BJ (cell line): ENCODE measurements around the gene TRPC5OS. TPM values are rescaled to one million over a fixed set of nuclear protein-coding genes. Genes with fewer than 3 reads are reported as not detected.

Experiments used
- CTCF ChIA-PET: fragments of 350-600 bp; formaldehyde crosslinking; extraction: SDS; loops from one replicate; lab custom pipeline; 2021; ENCODE audit warnings: antibody characterized with exemption, inconsistent platforms; lab: Yijun Ruan, JAX
- POLR2A ChIA-PET: fragments of 300-600 bp; sonication (Branson Sonifier 250); formaldehyde crosslinking; extraction: SDS; loops from one replicate; lab custom pipeline; 2021; ENCODE audit warnings: antibody characterized with exemption; lab: Charles Lee
- DNase-seq: peaks from one replicate; pipeline ENCODE4 v3.0.0-alpha.2; 2011; ENCODE audit warnings: low read depth
- H3K27me3 ChIP-seq: 2 replicates; pipeline ENCODE4 v1.6.0; 2011; ENCODE audit warnings: low read length; ENCODE audit not compliant: control insufficient read depth, insufficient read depth
- H3K36me3 ChIP-seq: 2 replicates; pipeline ENCODE4 v1.5.1; 2011; ENCODE audit warnings: low read length; ENCODE audit not compliant: control insufficient read depth, insufficient read depth
- H3K4me3 ChIP-seq: 2 replicates; pipeline ENCODE4 v1.5.1; 2011; ENCODE audit warnings: low read depth, mild to moderate bottlenecking, control low read depth, low read length
- polyA plus RNA-seq: library from polyadenylated mRNA; depleted of rRNA; stranded (reverse); fragments of >200 nt; gene quantifications from 2 replicates; pipeline ENCODE4 v1.2.3, GENCODE V29; 2011
- TF ChIP-seq, protein P1 (sequence below): IDR thresholded peaks from 2 replicates; pipeline ENCODE4 v1.5.1; 2011; ENCODE audit warnings: low read depth, mild to moderate bottlenecking, control low read depth, inconsistent platforms, low read length, moderate library complexity; ENCODE audit not compliant: insufficient read depth

Gene TRPC5OS
- polyA plus RNA-seq, 1 experiment, result not detected

DNA sequence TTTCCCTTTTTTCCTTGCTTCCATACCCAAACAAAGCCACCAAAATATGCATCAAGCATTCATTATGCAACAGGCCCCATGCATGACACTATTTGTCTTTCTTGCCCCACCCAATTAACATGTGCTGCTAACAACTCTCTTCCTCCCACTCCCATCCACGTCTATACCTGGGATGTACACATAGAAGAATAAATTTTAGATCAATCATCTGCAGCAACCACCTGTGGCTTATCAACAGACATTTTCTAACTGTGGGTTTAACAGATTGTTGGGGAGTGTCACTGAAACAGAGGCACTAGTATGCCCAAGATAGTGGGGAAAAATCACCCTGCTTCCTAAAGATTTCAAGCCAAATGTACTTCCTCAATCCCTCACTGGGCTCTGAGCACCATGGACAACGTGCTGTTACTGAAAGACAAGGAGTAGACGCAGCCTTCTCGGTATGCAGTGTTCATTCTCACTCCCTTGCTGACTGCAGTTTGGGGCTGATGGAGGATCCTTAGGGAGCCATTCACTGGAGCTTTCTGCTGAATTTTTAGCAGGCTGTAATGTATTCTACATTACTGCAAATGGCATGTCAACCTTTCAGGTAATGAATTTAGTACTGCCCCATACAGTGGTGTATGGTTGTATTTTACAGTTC is 28.4 kb upstream of the TRPC5OS start:
- CTCF ChIA-PET, result no interaction called here
- POLR2A ChIA-PET, result no interaction called here
- H3K27me3 ChIP-seq, result no peaks in the 10 kb centered on the region
- no peak overlapping the region for H3K4me3 ChIP-seq
- TF ChIP-seq, protein P1, sequence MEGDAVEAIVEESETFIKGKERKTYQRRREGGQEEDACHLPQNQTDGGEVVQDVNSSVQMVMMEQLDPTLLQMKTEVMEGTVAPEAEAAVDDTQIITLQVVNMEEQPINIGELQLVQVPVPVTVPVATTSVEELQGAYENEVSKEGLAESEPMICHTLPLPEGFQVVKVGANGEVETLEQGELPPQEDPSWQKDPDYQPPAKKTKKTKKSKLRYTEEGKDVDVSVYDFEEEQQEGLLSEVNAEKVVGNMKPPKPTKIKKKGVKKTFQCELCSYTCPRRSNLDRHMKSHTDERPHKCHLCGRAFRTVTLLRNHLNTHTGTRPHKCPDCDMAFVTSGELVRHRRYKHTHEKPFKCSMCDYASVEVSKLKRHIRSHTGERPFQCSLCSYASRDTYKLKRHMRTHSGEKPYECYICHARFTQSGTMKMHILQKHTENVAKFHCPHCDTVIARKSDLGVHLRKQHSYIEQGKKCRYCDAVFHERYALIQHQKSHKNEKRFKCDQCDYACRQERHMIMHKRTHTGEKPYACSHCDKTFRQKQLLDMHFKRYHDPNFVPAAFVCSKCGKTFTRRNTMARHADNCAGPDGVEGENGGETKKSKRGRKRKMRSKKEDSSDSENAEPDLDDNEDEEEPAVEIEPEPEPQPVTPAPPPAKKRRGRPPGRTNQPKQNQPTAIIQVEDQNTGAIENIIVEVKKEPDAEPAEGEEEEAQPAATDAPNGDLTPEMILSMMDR, result no peak
- H3K36me3 ChIP-seq, result no peaks in the 10 kb centered on the region
- DNase-seq, result no peak

DNA sequence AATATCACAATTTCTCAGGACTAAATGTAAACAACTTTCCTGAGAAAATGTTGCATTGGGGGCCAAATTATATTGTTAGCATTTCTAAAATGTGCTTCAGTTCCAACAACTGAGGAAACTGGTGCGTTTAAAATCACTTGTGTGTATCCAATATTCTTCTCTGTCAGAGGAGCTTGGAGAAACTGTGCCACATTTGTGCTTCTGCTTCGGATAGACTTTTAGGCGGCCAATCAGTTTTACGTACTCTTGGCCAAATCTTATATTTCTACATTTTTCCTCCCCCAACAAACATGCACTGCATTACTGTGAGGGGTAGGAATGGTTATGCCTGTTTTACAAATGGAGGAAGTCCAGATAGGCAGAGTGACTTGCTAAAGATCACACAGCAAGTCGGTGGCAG is 27.4 kb upstream of the TRPC5OS start:
- TF ChIP-seq, protein P1, result no peak
- H3K4me3 ChIP-seq, result no peak overlapping the region
- H3K27me3 ChIP-seq, result no peaks in the 10 kb centered on the region
- POLR2A ChIA-PET, result no interaction called here
- CTCF ChIA-PET, result interaction anchor here (1.3 kb wide), 1 partner anchor 13 kb away, joined by 3 read pairs; no protein-coding TSS in a partner anchor
- DNase-seq, result no peak
- no peaks in the 10 kb centered on the region for H3K36me3 ChIP-seq

DNA sequence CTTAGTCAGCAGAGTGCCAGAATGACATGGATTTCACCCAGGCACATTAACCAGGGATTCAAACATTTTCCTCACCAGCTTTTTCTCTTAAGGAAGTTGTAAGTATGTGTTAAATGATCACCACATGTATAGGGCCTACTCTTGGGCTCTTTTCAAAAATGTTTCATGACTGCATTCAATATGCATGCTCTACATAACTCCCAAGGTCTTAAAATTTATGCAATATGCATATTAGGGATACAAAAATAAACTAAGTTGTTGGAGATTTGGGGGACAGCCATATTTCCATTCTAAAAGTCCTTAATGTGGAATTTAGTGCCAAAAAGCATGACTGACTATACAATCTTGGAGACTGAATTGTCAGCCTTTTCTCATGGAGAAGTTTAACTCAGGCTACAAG is 25.0 kb upstream of the TRPC5OS start:
- no peak for DNase-seq
- Histone ChIP-seq H3K4me3 (no peak overlapping the region), H3K36me3 (no peaks in the 10 kb centered on the region), H3K27me3 (no peaks in the 10 kb centered on the region)
- POLR2A ChIA-PET, result no interaction called here
- TF ChIP-seq, protein P1, result no peak
- CTCF ChIA-PET, result no interaction called here

DNA sequence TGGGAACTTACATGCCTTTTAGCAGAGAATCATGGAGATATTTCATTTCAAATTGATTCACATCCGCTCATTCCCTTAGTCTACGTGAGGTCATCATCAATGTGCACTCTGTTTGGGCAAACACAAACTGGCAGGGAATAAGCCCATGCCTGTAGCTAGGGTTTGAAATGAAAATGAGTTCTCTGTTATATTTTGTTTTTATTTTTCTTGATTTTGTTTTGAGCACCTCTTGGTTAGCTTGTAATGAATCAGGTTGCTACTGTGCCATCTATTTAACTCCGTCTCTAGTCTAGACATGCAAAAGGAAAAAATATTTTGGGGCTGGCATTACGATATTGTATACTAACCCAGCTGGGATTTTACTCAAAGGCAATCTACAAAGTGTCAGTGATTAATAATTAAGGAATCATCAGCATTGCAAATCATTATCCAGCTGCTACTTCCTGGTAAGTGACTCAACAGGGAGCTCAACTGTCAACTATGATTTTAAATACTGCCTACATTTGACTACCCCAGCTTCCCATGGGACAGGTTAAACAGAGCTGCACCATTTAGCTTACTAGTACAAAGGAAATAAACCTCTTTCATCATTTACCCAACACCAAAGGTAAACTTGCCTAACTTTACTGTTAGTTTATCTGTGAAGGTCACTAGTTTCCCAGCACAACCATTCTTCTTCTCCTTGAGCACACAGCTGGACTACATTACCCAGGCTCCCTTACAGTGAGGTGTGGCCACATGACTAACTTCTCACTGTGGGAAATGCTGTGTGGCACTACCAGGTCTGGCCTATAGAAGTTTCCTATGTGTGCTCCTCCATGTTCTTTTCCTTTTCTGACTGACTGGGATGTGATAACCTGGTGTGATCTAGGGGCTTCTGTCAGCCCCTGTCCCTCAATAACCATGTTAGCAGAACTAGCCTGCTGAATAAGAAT is 21.2 kb upstream of the TRPC5OS start:
- Histone ChIP-seq H3K36me3 (no peaks in the 10 kb centered on the region), H3K4me3 (no peak overlapping the region), H3K27me3 (no peaks in the 10 kb centered on the region)
- POLR2A ChIA-PET, result no interaction called here
- TF ChIP-seq, protein P1, result no peak
- CTCF ChIA-PET, result no interaction called here
- DNase-seq, result no peak

DNA sequence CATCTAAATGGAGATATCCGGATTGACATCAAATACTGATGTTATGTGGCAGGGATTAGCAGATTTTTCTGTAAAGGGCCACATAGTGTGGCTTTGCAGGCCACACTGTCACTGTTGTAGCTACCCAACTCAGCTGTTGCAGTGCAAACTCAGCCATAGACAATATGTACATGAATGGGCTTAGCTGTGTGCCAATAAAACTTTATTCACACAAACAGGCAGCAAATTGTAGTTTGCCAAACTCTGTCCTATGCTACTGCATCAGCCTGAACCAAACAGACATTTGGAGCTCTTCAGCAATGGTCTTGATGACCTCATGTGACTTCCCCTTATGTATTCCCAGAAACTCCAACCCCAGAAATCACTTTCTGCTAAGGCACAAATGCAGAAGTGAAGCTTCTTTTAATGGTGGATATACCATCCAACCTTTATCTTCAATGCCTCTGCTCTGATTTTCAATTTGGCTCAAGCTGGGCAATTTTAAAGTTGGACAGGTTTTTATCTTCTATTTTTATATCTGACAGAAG is 18.4 kb upstream of the TRPC5OS start:
- TF ChIP-seq, protein P1, result no peak
- POLR2A ChIA-PET, result no interaction called here
- DNase-seq, result no peak
- CTCF ChIA-PET, result no interaction called here
- Histone ChIP-seq H3K27me3 (no peaks in the 10 kb centered on the region), H3K4me3 (no peak overlapping the region), H3K36me3 (no peaks in the 10 kb centered on the region)
